Activated naive CD4-positive, alpha-beta T cell treated with anti-CD3 and anti-CD28 coated beads for 36 hours (primary cell): ENCODE measurements around the gene TPK1. TPM values are rescaled to one million over a fixed set of nuclear protein-coding genes. Genes with fewer than 3 reads are reported as not detected.

ENCODE experiments used
- CTCF ChIA-PET: fragments of 350-600 bp; sonication (Branson Sonifier 250); formaldehyde crosslinking; loops from one replicate; lab custom pipeline; 2021; ENCODE audit warnings: antibody characterized with exemption; lab: Charles Lee
- DNase-seq: peaks from one replicate; pipeline ENCODE4 v3.0.0-alpha.2; 2020
- H3K27ac Mint-ChIP-seq: one replicate; pipeline ENCODE4 v1.8.0; 2021; ENCODE audit warnings: mild to moderate bottlenecking, mixed read lengths
- H3K27me3 Mint-ChIP-seq: one replicate; pipeline ENCODE4 v1.8.0; 2021; ENCODE audit warnings: low read depth, mixed read lengths
- H3K36me3 Mint-ChIP-seq: one replicate; pipeline ENCODE4 v1.8.0; 2021; ENCODE audit warnings: low read depth, mixed read lengths
- H3K4me1 Mint-ChIP-seq: one replicate; pipeline ENCODE4 v1.8.0; 2021; ENCODE audit warnings: low read depth, mixed read lengths
- H3K4me3 Mint-ChIP-seq: one replicate; pipeline ENCODE4 v1.8.0; 2021; ENCODE audit warnings: mild to moderate bottlenecking, moderate library complexity, mixed read lengths
- H3K9me3 Mint-ChIP-seq: one replicate; pipeline ENCODE4 v1.8.0; 2021; ENCODE audit warnings: mixed read lengths
- intact Hi-C: fragments of 100-400 bp; cut with micrococcal nuclease; formaldehyde crosslinking; loops from one replicate; pipeline ENCODE4 v1.15.1; 2023
- total RNA-seq, 2 experiments: library from RNA; stranded (reverse); gene quantifications; one replicate each; pipeline ENCODE4 v1.2.3, GENCODE V29; 2021

Gene TPK1
- total RNA-seq, 2 experiments from 2014 or later: 26.4 to 28.6 TPM

- Mint-ChIP-seq H3K4me1 (no peaks in the 10 kb centered on the region), H3K27ac (no peak overlapping the region), H3K27me3 (no peaks in the 10 kb centered on the region), H3K9me3 (no peaks in the 10 kb centered on the region), H3K36me3 (no peaks in the 10 kb centered on the region), H3K4me3 (no peak overlapping the region)
- no peak for DNase-seq
- CTCF ChIA-PET: no interaction called here
- intact Hi-C loops: no loop called here
Observed at GRCh38 chr7:144404946-144405345, 430.9 kb downstream of the TPK1 start.

GRCh38 chr7:144403649-144404061, 432.2 kb downstream of the TPK1 start, which contains the start of gene NOBOX:
Gene NOBOX, minus strand, starts transcription at chr7:144403693.
- no peak for DNase-seq
- CTCF ChIA-PET: no interaction called here
- Mint-ChIP-seq H3K4me1 (no peaks in the 10 kb centered on the region), H3K27me3 (no peaks in the 10 kb centered on the region), H3K36me3 (no peaks in the 10 kb centered on the region), H3K27ac (no peak within 1 kb of the TSS), H3K9me3 (no peaks in the 10 kb centered on the region), H3K4me3 (no peak within 1 kb of the TSS)
- intact Hi-C loops: no loop called here

GRCh38 chr7:144403102-144403501, 432.8 kb downstream of the TPK1 start:
- H3K27ac Mint-ChIP-seq: no peak overlapping the region
- H3K36me3 Mint-ChIP-seq: no peaks in the 10 kb centered on the region

More at GRCh38 chr7:144403102-144403501, 432.8 kb downstream of the TPK1 start:
- CTCF ChIA-PET: interaction anchor here (0.6 to 1.1 kb wide), 3 partner anchors 9 to 35 kb away, joined by 3 read pairs; no protein-coding TSS in a partner anchor
- Mint-ChIP-seq H3K4me3 (no peak overlapping the region), H3K27me3 (no peaks in the 10 kb centered on the region), H3K4me1 (no peaks in the 10 kb centered on the region), H3K9me3 (no peaks in the 10 kb centered on the region)
- intact Hi-C loops: no loop called here
- DNase-seq: no peak
